Neural cell (in vitro differentiated cells): ENCODE measurements around the gene RUFY4. TPM values are rescaled to one million over a fixed set of nuclear protein-coding genes. Genes with fewer than 3 reads are reported as not detected.

Experiments used
- H2AFZ ChIP-seq: fragments of 200-600, 300-800 bp; sonication (generic), shearing (Covaris generic); 2 replicates; pipeline ENCODE4 v1.6.0; 2014; ENCODE audit warnings: low read depth, mild to moderate bottlenecking, antibody characterized with exemption, low read length, moderate library complexity
- H3F3A ChIP-seq: fragments of 200-600 bp; shearing (Covaris generic); 2 replicates; pipeline ENCODE4 v1.6.1; 2016; ENCODE audit warnings: mild to moderate bottlenecking, moderate library complexity, mixed read lengths, antibody characterized with exemption, low read length; ENCODE audit not compliant: insufficient read depth, poor library complexity, severe bottlenecking
- H3K27ac ChIP-seq: fragments of 200-600, 300-800 bp; sonication (generic), shearing (Covaris generic); 2 replicates; pipeline ENCODE4 v1.5.1; 2014; ENCODE audit warnings: mild to moderate bottlenecking, low read length, moderate library complexity
- H3K27me3 ChIP-seq: fragments of 300-800, 200-600 bp; sonication (generic), shearing (Covaris generic); 2 replicates; pipeline ENCODE4 v1.6.0; 2014; ENCODE audit warnings: mild to moderate bottlenecking, low read depth, low read length, moderate library complexity; ENCODE audit not compliant: insufficient read depth
- H3K36me3 ChIP-seq: fragments of 300-800, 200-600 bp; sonication (generic), shearing (Covaris generic); 2 replicates; pipeline ENCODE4 v1.5.1; 2014; ENCODE audit warnings: mild to moderate bottlenecking, antibody characterized with exemption, low read length, moderate library complexity; ENCODE audit not compliant: insufficient read depth
- H3K4me2 ChIP-seq: fragments of 300-800, 200-600 bp; sonication (generic), shearing (Covaris generic); 2 replicates; pipeline ENCODE4 v1.6.0; 2014; ENCODE audit warnings: mild to moderate bottlenecking, low read length
- H3K4me3 ChIP-seq: fragments of 300-800, 200-600 bp; sonication (generic), shearing (Covaris generic); 2 replicates; pipeline ENCODE4 v1.5.1; 2014; ENCODE audit warnings: mild to moderate bottlenecking, low read length, moderate library complexity
- H3K79me2 ChIP-seq: fragments of 200-600 bp; shearing (Covaris generic); replicated peaks from 2 replicates; pipeline ENCODE4 v1.6.0; 2014; ENCODE audit warnings: mild to moderate bottlenecking, low read length, moderate library complexity; ENCODE audit not compliant: insufficient read depth
- H3K9ac ChIP-seq: fragments of 300-800, 200-600 bp; sonication (generic), shearing (Covaris generic); 2 replicates; pipeline ENCODE4 v1.6.1; 2016; ENCODE audit warnings: mild to moderate bottlenecking, low read length, mixed read lengths
- H3K9me2 ChIP-seq: fragments of 200-600 bp; shearing (Covaris generic); 2 replicates; pipeline ENCODE4 v1.6.1; 2016; ENCODE audit warnings: mild to moderate bottlenecking, low read length, mixed read lengths; ENCODE audit not compliant: insufficient read depth
- H3K9me3 ChIP-seq: fragments of 200-600, 300-800 bp; sonication (generic), shearing (Covaris generic); 2 replicates; pipeline ENCODE4 v1.6.1; 2016; ENCODE audit warnings: mild to moderate bottlenecking, mixed run types, low read length, moderate library complexity, mixed read lengths
- H4K20me1 ChIP-seq: fragments of 200-600 bp; shearing (Covaris generic); 2 replicates; pipeline ENCODE4 v1.6.1; 2016; ENCODE audit warnings: mild to moderate bottlenecking, mixed run types; ENCODE audit not compliant: insufficient read depth
- CTCF ChIP-seq: fragments of 450-650 bp; IDR thresholded peaks from 2 replicates; pipeline ENCODE4 v1.5.1; 2014; ENCODE audit warnings: antibody characterized with exemption, mild to moderate bottlenecking, moderate library complexity; ENCODE audit not compliant: poor library complexity, severe bottlenecking
- EP300 ChIP-seq: fragments of 450-650 bp; conservative IDR thresholded peaks from 2 replicates; pipeline ENCODE4 v1.6.1; 2014; ENCODE audit warnings: antibody characterized with exemption, mild to moderate bottlenecking, moderate library complexity; ENCODE audit not compliant: poor library complexity, severe bottlenecking
- EZH2 ChIP-seq: fragments of 200-600, 300-800 bp; shearing (Covaris generic), sonication (generic); IDR thresholded peaks from 2 replicates; pipeline ENCODE4 v1.6.1; 2014; ENCODE audit warnings: antibody characterized with exemption, low read length, borderline replicate concordance, mild to moderate bottlenecking; ENCODE audit not compliant: insufficient read depth, poor library complexity, severe bottlenecking
- MXI1 ChIP-seq: fragments of 450-650 bp; conservative IDR thresholded peaks from 2 replicates; pipeline ENCODE4 v1.6.1; 2014; ENCODE audit warnings: antibody characterized with exemption, mild to moderate bottlenecking; ENCODE audit not compliant: poor library complexity, severe bottlenecking
- POLR2AphosphoS5 ChIP-seq: IDR thresholded peaks from 2 replicates; pipeline ENCODE4 v1.6.1; 2012
- RAD21 ChIP-seq: fragments of 450-650 bp; conservative IDR thresholded peaks from 2 replicates; pipeline ENCODE4 v1.6.1; 2014; ENCODE audit warnings: antibody characterized with exemption, mild to moderate bottlenecking, moderate library complexity
- REST ChIP-seq: IDR thresholded peaks from 2 replicates; pipeline ENCODE4 v1.6.1; 2012; ENCODE audit warnings: borderline replicate concordance
- SMC3 ChIP-seq: fragments of 450-650 bp; conservative IDR thresholded peaks from 2 replicates; pipeline ENCODE4 v1.6.1; 2014; ENCODE audit warnings: antibody characterized with exemption, mild to moderate bottlenecking, moderate library complexity; ENCODE audit not compliant: poor library complexity
- TAF1 ChIP-seq: IDR thresholded peaks from 2 replicates; pipeline ENCODE4 v1.6.1; 2012; ENCODE audit warnings: low read depth
- polyA plus RNA-seq: library from polyadenylated mRNA; depleted of rRNA; stranded (reverse); fragments of >200 nt; gene quantifications from 2 replicates; pipeline ENCODE4 v1.2.3, GENCODE V29; 2014

RUFY4 gene
- polyA plus RNA-seq, 1 donor from 2014 or later, result not detected

GRCh38 chr2:218072002-218072401 is 2.9 kb downstream of the RUFY4 start:
- H3K79me2 ChIP-seq, result no peaks in the 10 kb centered on the region
- no peaks in the 10 kb centered on the region for H3K9me3 ChIP-seq
- H3K36me3 ChIP-seq, result no peaks in the 10 kb centered on the region
- H3K27me3 ChIP-seq, result no peaks in the 10 kb centered on the region
- no peaks in the 10 kb centered on the region for H4K20me1 ChIP-seq
- no peak overlapping the region for H3K9ac ChIP-seq
- H3K4me2 ChIP-seq, result no peak overlapping the region
- H3K27ac ChIP-seq, result no peak overlapping the region
- no peaks in the 10 kb centered on the region for H3F3A ChIP-seq
- no peak for TF ChIP-seq REST
- H3K4me3 ChIP-seq, result no peak overlapping the region
- H2AFZ ChIP-seq, result no peak overlapping the region
- no peaks in the 10 kb centered on the region for H3K9me2 ChIP-seq

- H3K4me2 ChIP-seq, result no peak overlapping the region
- no peaks in the 10 kb centered on the region for H3K36me3 ChIP-seq
- no peak overlapping the region for H2AFZ ChIP-seq
- no peaks in the 10 kb centered on the region for H3K9me2 ChIP-seq
- H3K4me3 ChIP-seq, result no peak overlapping the region
- H3F3A ChIP-seq, result no peaks in the 10 kb centered on the region
- H3K79me2 ChIP-seq, result no peaks in the 10 kb centered on the region
- no peak for TF ChIP-seq SMC3
- TF ChIP-seq RAD21, result no peak
- no peak for TF ChIP-seq CTCF
- no peak for TF ChIP-seq EZH2
- no peak for TF ChIP-seq MXI1
- TF ChIP-seq EP300, result no peak
- TF ChIP-seq TAF1, result no peak
- no peak for TF ChIP-seq POLR2AphosphoS5
- TF ChIP-seq REST, result no peak
- H3K9me3 ChIP-seq, result no peaks in the 10 kb centered on the region
- no peaks in the 10 kb centered on the region for H3K27me3 ChIP-seq
- H3K9ac ChIP-seq, result no peak overlapping the region
- no peaks in the 10 kb centered on the region for H4K20me1 ChIP-seq
- H3K27ac ChIP-seq, result no peak overlapping the region
Measured at GRCh38 chr2:218072478-218073024, 3.5 kb downstream of the RUFY4 start.
